Right atrium auricular region (tissue), 2 donors: ENCODE data around the gene KLHL5. TPM values are rescaled to one million over a fixed set of nuclear protein-coding genes. Genes with fewer than 3 reads are reported as not detected.

Experiments
- DNase-seq: peaks from one replicate; pipeline ENCODE4 v3.0.0-alpha.2; 2019; ENCODE audit warnings: low spot score
- H3K27ac ChIP-seq, 2 donors: fragments of 200-600 bp; sonication (generic); 1 replicate in 1 of 2; 2 replicates in 1 of 2; pipeline ENCODE4 v1.5.1; 2016 to 2019
- H3K27me3 ChIP-seq, 2 donors: fragments of 200-600 bp; sonication (generic); one replicate each; pipeline versions ENCODE4 v1.5.1 to v1.6.0; 2017 to 2019
- H3K36me3 ChIP-seq: fragments of 200-600 bp; sonication (generic); one replicate; pipeline ENCODE4 v1.5.1; 2016
- H3K4me1 ChIP-seq, 2 donors: fragments of 200-600 bp; sonication (generic); one replicate each; pipeline versions ENCODE4 v1.5.1 to v1.6.0; 2017 to 2019
- H3K4me3 ChIP-seq, 2 donors: fragments of 200-600 bp; sonication (generic); 1 replicate in 1 of 2; 2 replicates in 1 of 2; pipeline ENCODE4 v1.5.1; 2017 to 2019; ENCODE audit warnings: mild to moderate bottlenecking in 1 of 2, moderate library complexity in 1 of 2
- H3K9me3 ChIP-seq, 2 donors: fragments of 200-600 bp; sonication (generic); one replicate each; pipeline ENCODE4 v1.5.1; 2019
- total RNA-seq, 2 donors: library from RNA; depleted of rRNA; stranded (reverse); fragments of >200 nt; gene quantifications; one replicate each; pipeline ENCODE4 v1.1.0, GENCODE V29; 2016
- TF ChIP-seq, protein P1 (sequence below), 2 donors: fragments of 200-600 bp; sonication (generic); IDR thresholded peaks; one replicate each; pipeline ENCODE4 v1.5.1; 2019; ENCODE audit warnings: antibody characterized with exemption in 2 of 2

The KLHL5 gene
- total RNA-seq, 2 donors from 2014 or later = 11.8 to 13.1 TPM

DNA sequence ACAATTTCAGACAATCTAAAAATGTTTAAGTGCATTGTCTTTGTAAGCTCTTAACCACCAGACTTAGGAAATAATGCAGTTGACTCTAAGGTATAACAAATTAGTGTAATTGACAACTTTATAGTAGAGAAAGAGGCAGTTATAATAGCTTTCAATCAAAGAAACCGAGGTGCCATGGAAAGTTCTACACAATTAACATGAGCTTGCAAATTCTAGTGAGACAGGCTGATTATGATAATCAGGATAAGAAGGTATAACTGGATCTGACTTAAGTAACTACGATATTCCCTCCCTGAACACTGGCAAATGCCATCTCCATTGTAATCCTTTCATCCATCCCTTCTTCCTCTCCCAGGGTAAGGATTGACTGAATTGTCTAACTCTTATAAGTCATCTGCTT, 11.4 kb upstream of the KLHL5 start:
- H3K4me3 ChIP-seq = no peak overlapping the region
- no peak overlapping the region for H3K27ac ChIP-seq
- no peaks in the 10 kb centered on the region for H3K9me3 ChIP-seq
- peaks cover 0 to 9% of the 10 kb centered on the region in 2 donors for H3K4me1 ChIP-seq
- no peaks in the 10 kb centered on the region for H3K27me3 ChIP-seq
- DNase-seq = no peak
- no peaks in the 10 kb centered on the region for H3K36me3 ChIP-seq
- TF ChIP-seq, protein P1, sequence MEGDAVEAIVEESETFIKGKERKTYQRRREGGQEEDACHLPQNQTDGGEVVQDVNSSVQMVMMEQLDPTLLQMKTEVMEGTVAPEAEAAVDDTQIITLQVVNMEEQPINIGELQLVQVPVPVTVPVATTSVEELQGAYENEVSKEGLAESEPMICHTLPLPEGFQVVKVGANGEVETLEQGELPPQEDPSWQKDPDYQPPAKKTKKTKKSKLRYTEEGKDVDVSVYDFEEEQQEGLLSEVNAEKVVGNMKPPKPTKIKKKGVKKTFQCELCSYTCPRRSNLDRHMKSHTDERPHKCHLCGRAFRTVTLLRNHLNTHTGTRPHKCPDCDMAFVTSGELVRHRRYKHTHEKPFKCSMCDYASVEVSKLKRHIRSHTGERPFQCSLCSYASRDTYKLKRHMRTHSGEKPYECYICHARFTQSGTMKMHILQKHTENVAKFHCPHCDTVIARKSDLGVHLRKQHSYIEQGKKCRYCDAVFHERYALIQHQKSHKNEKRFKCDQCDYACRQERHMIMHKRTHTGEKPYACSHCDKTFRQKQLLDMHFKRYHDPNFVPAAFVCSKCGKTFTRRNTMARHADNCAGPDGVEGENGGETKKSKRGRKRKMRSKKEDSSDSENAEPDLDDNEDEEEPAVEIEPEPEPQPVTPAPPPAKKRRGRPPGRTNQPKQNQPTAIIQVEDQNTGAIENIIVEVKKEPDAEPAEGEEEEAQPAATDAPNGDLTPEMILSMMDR (IDR thresholded peaks at IDR 0.05) = no peak

DNA sequence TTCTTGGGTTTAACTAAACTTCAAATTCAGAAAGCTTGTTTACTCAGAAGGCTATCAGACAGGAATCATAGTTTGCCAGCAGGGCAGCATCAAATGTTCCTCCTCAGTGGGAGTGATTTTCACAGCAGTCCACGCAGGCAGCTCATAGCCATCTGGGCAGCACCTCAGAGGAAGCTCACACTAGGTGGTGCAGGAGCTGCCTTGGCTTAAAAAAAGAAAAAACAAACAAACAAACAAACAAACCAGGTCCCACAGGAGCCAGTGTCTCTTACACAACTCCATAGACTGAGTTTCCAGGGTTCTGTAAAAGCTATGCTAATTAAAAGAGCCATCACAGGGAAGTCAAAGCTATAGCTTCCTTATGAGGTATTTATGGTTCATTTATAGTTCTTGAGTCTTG, 10.5 kb upstream of the KLHL5 start:
- Histone ChIP-seq H3K27ac (no peak overlapping the region), H3K4me3 (no peak overlapping the region), H3K36me3 (no peaks in the 10 kb centered on the region), H3K9me3 (no peaks in the 10 kb centered on the region), H3K27me3 (no peaks in the 10 kb centered on the region), H3K4me1 (peaks cover 0 to 4% of the 10 kb centered on the region in 2 donors)
- TF ChIP-seq, protein P1 (IDR thresholded peaks at IDR 0.05) = no peak
- DNase-seq = no peak

DNA sequence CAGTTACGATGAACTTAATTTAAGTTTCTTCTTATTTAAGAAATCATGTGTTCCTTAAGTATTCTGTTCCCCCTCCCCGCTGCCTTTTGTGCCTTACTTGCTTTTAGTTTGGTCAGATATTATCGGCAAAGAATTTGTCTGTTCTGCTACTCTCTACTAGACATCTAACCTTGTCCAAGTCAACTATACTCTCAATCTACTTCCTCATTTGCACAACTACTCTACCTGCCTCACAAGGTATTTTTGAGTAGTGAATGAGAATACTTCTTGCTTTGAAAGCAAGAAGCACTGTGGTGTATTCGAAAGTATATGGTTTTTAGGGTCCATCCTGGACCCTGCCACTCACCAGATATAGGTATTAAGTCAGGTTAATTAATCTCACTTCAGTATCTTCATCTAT, 8.0 kb upstream of the KLHL5 start:
- no peak for DNase-seq
- Histone ChIP-seq H3K4me3 (no peak overlapping the region), H3K9me3 (no peaks in the 10 kb centered on the region), H3K4me1 (no peaks in the 10 kb centered on the region), H3K27ac (no peak overlapping the region), H3K36me3 (no peaks in the 10 kb centered on the region), H3K27me3 (no peaks in the 10 kb centered on the region)
- TF ChIP-seq, protein P1 (IDR thresholded peaks at IDR 0.05) = no peak

DNA sequence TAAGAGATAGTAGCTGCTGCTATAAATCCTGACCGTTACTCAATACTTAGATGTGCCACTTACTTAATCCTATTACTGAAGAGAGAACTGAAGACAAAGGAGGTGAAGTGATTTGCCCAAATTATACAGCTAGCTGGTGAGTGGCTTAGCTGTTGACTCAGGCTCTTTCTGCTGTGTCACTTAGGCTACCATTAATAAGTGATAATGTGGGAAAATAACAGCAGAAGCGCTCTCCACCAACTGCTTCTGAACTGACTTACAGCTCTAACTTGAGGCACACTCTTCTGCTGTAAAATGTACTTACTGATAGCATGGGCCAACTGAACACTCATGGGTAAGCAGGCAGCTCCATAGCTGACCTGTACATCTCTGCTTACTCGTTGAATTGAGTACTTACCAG, 7.5 kb upstream of the KLHL5 start:
- H3K9me3 ChIP-seq = no peaks in the 10 kb centered on the region
- no peaks in the 10 kb centered on the region for H3K4me1 ChIP-seq
- no peaks in the 10 kb centered on the region for H3K27me3 ChIP-seq
- H3K27ac ChIP-seq = no peak overlapping the region
- TF ChIP-seq, protein P1 (IDR thresholded peaks at IDR 0.05) = no peak
- no peak overlapping the region for H3K4me3 ChIP-seq
- no peak for DNase-seq
- no peaks in the 10 kb centered on the region for H3K36me3 ChIP-seq

DNA sequence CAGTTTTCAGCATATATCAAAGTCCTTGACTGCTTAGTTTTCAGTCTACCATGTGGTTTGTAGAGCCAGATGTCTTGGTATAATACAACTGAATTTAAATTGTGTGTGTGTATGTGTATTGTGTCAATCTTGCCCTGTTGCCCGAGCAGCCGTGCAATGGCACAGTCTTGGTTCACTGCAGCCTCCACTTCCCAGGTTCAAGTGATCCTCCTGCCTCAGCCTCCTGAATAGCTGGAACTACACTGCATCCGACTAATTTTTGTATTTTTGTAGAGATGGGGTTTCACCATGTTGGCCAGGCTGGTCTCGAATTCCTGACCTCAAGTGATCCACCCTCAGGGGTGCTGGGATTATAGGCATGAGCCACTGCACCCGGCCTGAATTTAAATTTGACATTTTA, 6.0 kb upstream of the KLHL5 start:
- DNase-seq = no peak
- Histone ChIP-seq H3K27me3 (no peaks in the 10 kb centered on the region), H3K36me3 (no peaks in the 10 kb centered on the region), H3K4me1 (no peaks in the 10 kb centered on the region), H3K27ac (no peak overlapping the region), H3K9me3 (no peaks in the 10 kb centered on the region), H3K4me3 (no peak overlapping the region)
- TF ChIP-seq, protein P1 (IDR thresholded peaks at IDR 0.05) = no peak

DNA sequence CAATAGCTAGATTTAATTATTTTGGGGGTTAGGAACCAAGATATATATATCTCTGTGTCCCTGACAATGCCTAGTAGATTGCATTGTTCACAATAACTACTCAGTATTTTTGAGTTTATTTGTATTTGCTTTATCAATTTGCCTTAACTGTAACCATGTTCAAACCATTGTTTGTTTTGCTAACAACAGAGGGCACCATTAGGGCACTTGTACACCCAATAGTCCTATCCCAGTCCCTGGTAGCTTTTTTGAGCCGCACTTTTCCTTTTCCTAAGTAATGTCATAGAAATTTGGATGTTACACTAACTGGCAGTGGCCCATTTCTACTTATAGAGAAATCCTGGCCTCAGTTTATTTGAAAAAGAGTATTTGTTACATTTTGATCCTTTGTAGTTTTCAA, 575 bp upstream of the KLHL5 start:
- Histone ChIP-seq H3K36me3 (no peaks in the 10 kb centered on the region), H3K4me1 (peaks cover 0 to 12% of the 10 kb centered on the region in 2 donors), H3K9me3 (no peaks in the 10 kb centered on the region), H3K27me3 (no peaks in the 10 kb centered on the region), H3K4me3 (no peak overlapping the region), H3K27ac (no peak overlapping the region)
- DNase-seq = no peak
- TF ChIP-seq, protein P1 (IDR thresholded peaks at IDR 0.05) = no peak
